ENCODE measurements around the gene FMN2.

FMN2 gene

GRCh38 chr1:240199758-240200645, 108.3 kb downstream of the FMN2 start:
- no peak for DNase-seq

GRCh38 chr1:240201931-240202330, 110.2 kb downstream of the FMN2 start:
- no peak for DNase-seq

DNA sequence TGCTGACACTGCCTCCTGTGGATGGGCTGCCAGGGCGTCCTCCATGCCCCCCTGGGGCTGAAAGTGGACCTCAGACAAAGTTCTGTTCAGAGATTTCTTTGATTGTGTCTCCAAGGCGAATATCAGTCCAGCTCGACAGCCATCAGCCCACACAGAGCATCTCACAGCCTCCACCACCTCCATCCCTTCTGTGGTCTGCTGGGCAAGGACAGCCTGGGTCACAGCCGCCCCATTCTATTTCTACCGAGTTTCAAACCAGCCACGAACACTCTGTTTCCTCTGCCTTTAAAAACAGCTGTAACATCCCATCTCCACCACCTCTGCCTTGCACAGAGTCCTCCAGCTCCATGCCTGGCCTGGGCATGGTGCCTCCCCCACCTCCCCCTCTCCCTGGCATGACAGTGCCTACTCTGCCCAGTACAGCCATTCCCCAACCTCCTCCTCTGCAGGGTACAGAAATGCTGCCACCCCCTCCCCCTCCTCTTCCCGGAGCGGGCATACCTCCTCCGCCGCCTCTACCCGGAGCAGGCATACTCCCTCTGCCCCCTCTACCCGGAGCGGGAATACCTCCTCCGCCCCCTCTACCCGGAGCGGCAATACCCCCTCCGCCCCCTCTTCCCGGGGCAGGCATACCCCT, 115.5 kb downstream of the FMN2 start:
- DNase-seq, result no peak

GRCh38 chr1:240210026-240210425, 118.3 kb downstream of the FMN2 start:
- no peak for DNase-seq

DNA sequence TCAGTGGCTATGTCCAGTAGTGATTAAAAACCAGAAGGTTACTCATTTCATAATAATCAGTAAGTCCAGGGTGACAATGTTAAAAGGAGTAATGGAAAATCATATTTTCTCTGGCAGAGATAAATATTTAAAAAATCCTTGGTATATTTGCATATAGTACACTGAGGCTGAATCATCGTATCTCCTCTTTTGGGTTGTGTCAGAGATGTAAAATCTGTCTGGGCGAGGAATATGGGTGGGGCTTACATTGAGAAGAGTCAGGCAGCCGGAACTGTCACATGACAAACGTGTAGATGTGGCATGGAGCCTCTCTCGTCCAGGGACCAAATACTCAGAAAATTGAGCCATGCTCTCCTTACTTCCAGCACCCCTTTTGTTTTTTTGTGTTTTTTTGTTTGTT, 120.9 kb downstream of the FMN2 start:
- DNase-seq, result no peak

DNA sequence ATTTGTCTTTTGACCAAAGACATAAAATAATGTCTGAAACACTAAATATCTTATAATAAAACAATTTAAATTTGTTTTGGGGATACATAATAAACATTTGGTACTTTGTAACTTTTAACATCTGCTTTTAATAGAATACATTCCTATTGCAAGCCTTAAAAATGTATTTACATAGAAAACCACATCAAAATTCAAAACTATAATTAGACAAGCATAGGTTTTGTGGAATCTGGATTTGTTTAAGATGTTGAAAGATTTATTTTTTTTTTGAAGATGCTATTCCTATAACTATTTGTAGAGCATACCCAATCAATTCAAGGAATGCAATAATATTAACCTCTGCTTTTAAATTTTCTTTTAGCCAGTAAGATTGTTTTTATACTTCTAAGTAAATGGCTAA, 125.7 kb downstream of the FMN2 start:
- DNase-seq, result no peak

DNA sequence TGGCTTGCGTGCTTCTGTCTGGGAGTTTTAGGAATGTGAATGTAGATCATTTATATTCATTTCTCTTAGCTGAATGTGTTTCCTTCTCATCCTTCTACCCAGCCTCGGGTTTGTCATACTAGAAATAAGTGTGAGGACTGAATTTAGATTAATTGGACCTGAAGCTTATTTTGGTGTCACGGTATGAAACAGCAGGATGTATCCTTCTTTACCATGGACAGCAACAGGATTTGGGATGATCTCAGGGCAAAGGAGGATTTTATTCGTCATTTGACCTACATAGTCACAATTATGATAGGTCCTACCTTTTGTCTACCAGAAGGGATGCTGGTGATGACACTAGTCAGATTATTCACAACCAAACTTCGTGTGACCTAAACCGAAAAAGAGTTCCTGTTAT, 127.4 kb downstream of the FMN2 start:
- no peak for DNase-seq

GRCh38 chr1:240226102-240226501, 134.4 kb downstream of the FMN2 start:
- no peak for DNase-seq

DNA sequence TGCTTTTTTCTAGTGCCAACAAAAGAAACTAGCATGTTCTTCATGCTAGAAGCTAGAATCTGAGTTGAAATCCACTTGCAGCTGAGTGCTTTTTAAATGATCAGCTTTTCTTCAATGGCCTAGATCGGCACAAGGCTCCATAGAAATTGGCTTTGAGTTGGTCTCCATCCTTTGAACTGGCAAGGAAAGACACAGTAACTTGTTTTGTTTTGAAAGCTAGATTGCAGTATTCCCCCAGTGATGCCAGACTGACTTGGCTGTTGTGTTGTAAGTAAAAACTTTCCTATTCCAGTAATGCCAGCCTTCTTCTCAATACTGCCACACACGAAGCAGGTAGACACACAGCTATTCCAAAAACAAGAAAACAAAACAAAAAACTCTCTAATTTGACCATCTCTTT, 139.1 kb downstream of the FMN2 start:
- no peak for DNase-seq

- DNase-seq, result no peak
Observed at GRCh38 chr1:240232530-240232929, 140.8 kb downstream of the FMN2 start.

GRCh38 chr1:240234485-240235210, 143.0 kb downstream of the FMN2 start:
- DNase-seq, result no peak

GRCh38 chr1:240235521-240236288, 144.0 kb downstream of the FMN2 start:
- no peak for DNase-seq

GRCh38 chr1:240237305-240237721, 145.6 kb downstream of the FMN2 start:
- DNase-seq, result no peak

DNA sequence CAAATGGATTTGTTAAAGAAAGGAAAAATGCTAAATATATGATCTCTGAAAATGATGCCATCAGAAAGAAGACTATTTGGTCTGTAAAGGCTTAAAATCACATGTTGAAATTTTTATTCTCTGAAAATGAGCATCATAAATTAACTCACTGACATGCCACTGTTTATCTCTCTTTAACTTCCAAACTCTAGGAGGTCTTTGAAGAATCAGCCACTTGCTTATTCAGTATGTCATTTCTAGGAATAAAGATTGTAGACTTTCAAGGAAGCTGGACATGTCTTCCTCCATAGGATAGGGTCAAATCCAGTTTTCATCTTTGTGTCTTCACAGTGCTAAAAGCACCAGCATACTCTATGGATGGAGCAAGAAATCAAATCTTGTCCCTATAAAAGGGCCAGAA, 147.6 kb downstream of the FMN2 start:
- no peak for DNase-seq

DNA sequence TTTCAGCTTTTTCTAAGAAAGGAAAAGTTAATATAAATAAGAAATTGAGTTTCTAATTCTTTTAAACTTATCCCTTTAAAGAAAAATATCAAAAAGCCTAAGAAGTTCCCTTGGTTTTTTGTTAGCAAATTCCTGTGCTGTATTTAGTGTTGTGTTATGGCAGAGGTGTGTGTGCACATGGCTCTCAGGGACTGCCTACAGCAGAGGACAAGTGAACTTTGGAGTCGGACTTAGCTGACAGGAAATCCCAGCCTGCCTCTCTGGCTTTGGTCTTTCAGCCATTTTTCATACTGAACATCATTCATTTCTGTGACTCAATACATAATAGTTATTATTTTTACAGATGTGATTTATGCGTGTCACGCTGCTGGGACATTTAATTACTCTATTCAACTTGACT, 149.6 kb downstream of the FMN2 start:
- DNase-seq, result no peak

GRCh38 chr1:240242601-240243144, 151.0 kb downstream of the FMN2 start:
- DNase-seq, result no peak

DNA sequence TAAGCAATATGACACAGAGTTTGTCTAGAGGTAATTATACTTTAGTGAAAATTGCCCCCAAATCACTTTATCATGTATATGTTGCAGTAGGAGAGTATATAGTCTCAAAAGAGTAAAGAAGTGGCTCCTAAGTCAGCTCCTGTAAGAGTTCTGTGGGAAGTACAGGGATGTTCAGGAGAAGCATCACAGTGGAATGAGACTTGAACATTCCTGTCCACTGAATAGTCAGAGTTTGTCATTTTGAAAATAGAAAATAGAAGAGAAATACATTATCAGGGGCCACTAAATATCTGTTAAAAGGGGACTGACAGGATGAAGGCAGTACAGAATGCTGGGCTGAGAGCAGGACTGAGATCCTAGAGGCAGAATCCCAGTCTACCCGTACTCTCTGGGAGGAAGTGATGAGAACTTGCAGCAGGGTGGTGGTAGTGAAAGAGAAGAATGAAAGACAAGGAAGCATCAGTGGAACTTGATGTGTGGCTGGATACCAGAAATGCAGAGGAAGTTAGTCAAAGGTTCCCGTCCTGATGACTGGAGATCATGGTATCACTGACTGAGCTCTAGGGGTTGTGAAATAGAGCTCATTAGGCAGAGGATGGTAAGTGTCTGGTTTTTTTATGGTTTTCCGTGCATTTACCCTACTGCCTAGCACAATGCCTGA, 153.4 kb downstream of the FMN2 start:
- no peak for DNase-seq

DNA sequence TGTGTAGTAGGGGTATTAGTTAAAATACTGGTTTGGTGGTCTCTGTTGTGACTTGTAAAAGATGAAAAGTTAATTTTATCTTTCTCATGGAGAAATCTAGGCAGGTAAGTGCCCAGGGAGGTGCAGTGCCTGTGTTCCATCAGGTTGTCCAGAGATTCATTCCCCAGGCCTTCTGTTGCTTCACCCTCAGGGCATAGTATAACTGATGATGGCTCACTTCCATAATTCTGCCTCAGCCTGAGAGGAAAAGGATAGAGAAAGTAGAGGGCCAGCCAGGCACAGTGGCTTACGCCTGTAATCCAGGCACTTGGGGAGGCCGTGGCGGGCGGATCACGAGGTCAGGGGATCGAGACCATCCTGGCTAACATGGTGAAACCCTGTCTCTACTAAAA, 153.9 kb downstream of the FMN2 start:
- no peak for DNase-seq

DNA sequence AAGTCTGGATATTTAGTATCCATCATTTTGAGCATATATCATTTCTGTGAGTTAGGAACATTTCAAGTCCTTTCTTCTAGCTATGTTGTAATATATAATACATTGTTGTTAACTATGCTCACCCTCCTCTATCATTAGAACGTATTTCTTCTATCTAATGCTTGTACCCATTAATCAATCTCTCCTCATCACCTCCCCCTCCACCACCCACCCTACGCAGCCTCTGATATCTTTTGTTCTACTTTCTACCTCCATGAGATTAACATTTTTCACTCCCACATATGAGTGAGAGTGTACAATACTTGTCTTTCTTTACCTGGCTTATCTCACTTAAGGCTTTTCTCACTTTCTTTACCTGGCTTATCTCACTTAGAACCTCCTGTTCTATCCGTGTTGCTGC, 156.2 kb downstream of the FMN2 start:
- DNase-seq, result no peak

- DNase-seq, result no peak
Observed at GRCh38 chr1:240254006-240254405, 162.3 kb downstream of the FMN2 start.

DNA sequence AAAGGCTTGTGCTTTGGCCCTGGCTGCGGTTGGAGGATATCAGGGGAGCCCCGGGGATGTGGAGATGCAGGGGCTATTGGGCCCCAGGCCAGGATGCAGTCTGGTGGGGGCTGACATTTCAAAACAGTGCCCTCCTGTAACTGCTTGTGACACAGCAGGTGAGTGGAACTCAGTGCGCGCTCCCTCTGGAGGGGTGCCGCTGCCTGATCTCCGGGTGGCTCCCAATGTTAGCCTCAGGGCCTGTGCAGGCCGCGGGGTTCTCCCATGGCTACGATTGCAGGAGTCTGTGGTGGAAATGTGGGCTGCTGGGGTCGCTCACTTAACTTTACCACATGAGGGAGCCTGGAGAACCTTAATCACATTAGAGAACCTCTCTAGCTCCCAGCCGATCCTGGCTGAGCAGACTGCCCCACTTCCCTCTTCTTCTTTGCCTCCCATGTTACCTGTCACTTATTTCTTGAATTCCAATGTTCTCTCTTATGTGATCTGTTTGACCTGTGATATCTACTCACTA, 163.2 kb downstream of the FMN2 start:
- DNase-seq, result no peak

- no peak for DNase-seq
Observed at GRCh38 chr1:240255922-240256321, 164.2 kb downstream of the FMN2 start.
